GM21526 (cell line): ENCODE data around the gene TRIM4.
A peak's percentile ranks its signal among the peaks of the same experiment; 100 is the strongest.
"Not testable (repeated sequence)": the region's sequence is repeated elsewhere in the genome, so short reads cannot be mapped to it uniquely, and the experiment has no call there.

Experiments
- ATAC-seq: cut with Tn5 transposase; IDR thresholded peaks from one replicate; pipeline ENCODE4 v1.9.1; 2021; ENCODE audit warnings: moderate library complexity; ENCODE audit not compliant: unreplicated experiment, low FRiP score

Gene TRIM4

GRCh38 chr7:99918959-99919813 lies at the start of gene TRIM4:
Gene TRIM4, minus strand, starts transcription at chr7:99919530. Its CDS starts 129 bp downstream, at chr7:99919401.
- ATAC-seq = peak; percentile 92

- no peak for ATAC-seq
These were observed 39.4 kb upstream of the TRIM4 start for GRCh38 chr7:99958564-99959227.

GRCh38 chr7:99955247-99955646 lies 35.9 kb upstream of the TRIM4 start:
- no peak for ATAC-seq

GRCh38 chr7:99954643-99955042 lies 35.3 kb upstream of the TRIM4 start:
- not testable (repeated sequence) for ATAC-seq

- ATAC-seq = no peak
These were observed 34.3 kb upstream of the TRIM4 start for GRCh38 chr7:99953649-99954048.

GRCh38 chr7:99952649-99953048 lies 33.3 kb upstream of the TRIM4 start:
- not testable (repeated sequence) for ATAC-seq

GRCh38 chr7:99950819-99951218 lies 31.5 kb upstream of the TRIM4 start:
- ATAC-seq = not testable (repeated sequence)

- no peak for ATAC-seq
These were observed 30.4 kb upstream of the TRIM4 start for GRCh38 chr7:99949645-99950228.

- ATAC-seq = no peak
These were observed 28.3 kb upstream of the TRIM4 start for GRCh38 chr7:99947608-99948007.

GRCh38 chr7:99944497-99945070 lies 25.3 kb upstream of the TRIM4 start:
- ATAC-seq = no peak

GRCh38 chr7:99943641-99944496 lies 24.5 kb upstream of the TRIM4 start:
- ATAC-seq = no peak

- no peak for ATAC-seq
These were observed 19.0 kb upstream of the TRIM4 start for GRCh38 chr7:99938296-99938695.

GRCh38 chr7:99935009-99935408 lies 15.7 kb upstream of the TRIM4 start:
- ATAC-seq = not testable (repeated sequence)

- ATAC-seq = no peak
These were observed 11.0 kb upstream of the TRIM4 start for GRCh38 chr7:99930376-99930775.

- ATAC-seq = no peak
These were observed 10.4 kb upstream of the TRIM4 start for GRCh38 chr7:99929730-99930053.

GRCh38 chr7:99928994-99929729 lies 9.8 kb upstream of the TRIM4 start, which contains the start of gene GJC3:
Gene GJC3, minus strand, starts transcription at chr7:99929620. Its CDS starts 0 bp downstream, at chr7:99929620.
- no peak for ATAC-seq

GRCh38 chr7:99928188-99928587 lies 8.9 kb upstream of the TRIM4 start:
- no peak for ATAC-seq

GRCh38 chr7:99927536-99927935 lies 8.2 kb upstream of the TRIM4 start:
- no peak for ATAC-seq

- no peak for ATAC-seq
These were observed 7.0 kb upstream of the TRIM4 start for GRCh38 chr7:99926321-99926720.

GRCh38 chr7:99923200-99923599 lies 3.9 kb upstream of the TRIM4 start:
- no peak for ATAC-seq
